ENCODE data around the gene HAUS6.

The HAUS6 gene

DNA sequence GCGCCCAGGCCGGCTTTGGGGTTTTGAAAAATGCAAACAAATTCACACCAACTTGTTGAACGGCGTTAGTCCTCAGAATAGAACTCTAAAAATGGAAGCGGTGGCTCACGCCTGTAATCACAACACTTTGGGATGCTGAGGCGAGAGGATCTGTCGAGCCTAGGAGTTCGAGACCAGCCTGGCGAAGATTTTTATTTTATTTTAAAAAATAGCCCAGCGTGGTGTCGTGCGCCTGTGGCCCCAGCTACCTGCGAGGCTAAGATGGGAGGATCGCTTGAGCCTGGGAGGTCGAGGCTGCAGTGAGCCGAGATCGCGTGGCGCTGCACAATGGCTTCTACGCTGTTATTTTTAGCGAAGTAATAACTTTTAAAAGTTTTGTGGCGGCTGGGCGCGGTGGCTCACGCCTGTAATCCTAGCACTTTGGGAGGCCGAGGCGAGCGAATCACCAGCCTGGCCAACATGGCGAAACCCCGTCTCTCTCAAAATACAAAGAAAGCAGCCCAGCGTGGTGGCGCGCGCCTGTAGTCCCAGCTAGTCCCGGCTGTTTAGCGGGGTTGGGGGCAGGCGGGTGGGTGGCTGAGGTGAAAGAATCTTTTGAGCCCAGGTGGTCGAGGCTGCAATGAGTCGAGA, 25.3 kb upstream of the HAUS6 start:
- DNase-seq (ENCODE audit: low read depth) = no peak
- TF ChIP-seq, protein P1, sequence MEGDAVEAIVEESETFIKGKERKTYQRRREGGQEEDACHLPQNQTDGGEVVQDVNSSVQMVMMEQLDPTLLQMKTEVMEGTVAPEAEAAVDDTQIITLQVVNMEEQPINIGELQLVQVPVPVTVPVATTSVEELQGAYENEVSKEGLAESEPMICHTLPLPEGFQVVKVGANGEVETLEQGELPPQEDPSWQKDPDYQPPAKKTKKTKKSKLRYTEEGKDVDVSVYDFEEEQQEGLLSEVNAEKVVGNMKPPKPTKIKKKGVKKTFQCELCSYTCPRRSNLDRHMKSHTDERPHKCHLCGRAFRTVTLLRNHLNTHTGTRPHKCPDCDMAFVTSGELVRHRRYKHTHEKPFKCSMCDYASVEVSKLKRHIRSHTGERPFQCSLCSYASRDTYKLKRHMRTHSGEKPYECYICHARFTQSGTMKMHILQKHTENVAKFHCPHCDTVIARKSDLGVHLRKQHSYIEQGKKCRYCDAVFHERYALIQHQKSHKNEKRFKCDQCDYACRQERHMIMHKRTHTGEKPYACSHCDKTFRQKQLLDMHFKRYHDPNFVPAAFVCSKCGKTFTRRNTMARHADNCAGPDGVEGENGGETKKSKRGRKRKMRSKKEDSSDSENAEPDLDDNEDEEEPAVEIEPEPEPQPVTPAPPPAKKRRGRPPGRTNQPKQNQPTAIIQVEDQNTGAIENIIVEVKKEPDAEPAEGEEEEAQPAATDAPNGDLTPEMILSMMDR (IDR thresholded peaks at IDR 0.05; ENCODE audit: low read depth, low read length, missing control alignments) = no peak
- in situ Hi-C loops (cut with HindIII; ENCODE audit: low sequenced_read_pairs) = no loop called here
- H3K4me3 ChIP-seq (ENCODE audit: low read depth, low read length) = peak overlapping the region; percentile 78

DNA sequence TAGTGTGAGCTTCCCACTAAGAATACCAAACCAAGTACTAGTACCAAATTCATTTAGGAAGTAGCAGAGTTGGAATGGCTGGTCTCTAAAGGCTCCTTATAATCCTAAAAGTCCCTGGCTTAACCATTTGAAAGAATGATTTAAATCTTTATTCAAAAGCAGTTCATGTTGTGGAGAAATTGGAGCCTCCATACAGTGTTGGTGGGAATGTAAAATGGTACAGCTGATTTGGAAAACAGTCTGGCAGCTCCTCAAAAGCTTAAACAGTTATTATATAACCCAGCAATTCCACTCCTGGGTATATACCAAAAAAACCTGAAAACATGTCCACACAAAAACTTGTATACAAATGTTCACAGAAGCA, 21.7 kb upstream of the HAUS6 start:
- in situ Hi-C loops (cut with HindIII; ENCODE audit: low sequenced_read_pairs) = no loop called here
- no peak overlapping the region for H3K4me3 ChIP-seq (ENCODE audit: low read depth, low read length)
- TF ChIP-seq, protein P1 (IDR thresholded peaks at IDR 0.05; ENCODE audit: low read depth, low read length, missing control alignments) = no peak
- DNase-seq (ENCODE audit: low read depth) = no peak

DNA sequence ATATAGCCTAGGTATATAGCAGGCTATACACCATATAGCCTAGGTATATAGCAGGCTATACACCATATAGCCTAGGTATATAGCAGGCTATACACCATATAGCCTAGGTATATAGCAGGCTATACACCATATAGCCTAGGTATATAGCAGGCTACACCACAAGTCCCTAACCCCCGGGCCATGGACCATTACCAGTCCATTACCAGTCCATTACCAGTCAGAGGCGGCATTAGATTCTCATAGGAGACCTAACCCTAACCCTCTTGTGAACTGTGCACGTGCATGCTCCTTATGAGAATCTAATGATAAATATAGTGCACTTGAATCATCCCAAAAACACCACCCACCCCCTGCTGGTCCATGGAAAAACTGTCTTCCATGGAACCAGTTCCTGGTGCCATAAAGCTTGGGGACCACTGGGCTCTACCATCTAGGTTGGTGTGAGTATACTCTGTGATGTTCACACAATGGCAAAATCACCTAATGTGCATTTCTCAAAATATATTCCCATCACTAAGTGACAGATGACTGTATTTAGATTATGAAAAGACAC, 19.9 kb upstream of the HAUS6 start:
- H3K4me3 ChIP-seq (ENCODE audit: low read depth, low read length) = no peak overlapping the region
- in situ Hi-C loops (cut with HindIII; ENCODE audit: low sequenced_read_pairs) = no loop called here
- no peak for DNase-seq (ENCODE audit: low read depth)
- TF ChIP-seq, protein P1 (IDR thresholded peaks at IDR 0.05; ENCODE audit: low read depth, low read length, missing control alignments) = no peak

DNA sequence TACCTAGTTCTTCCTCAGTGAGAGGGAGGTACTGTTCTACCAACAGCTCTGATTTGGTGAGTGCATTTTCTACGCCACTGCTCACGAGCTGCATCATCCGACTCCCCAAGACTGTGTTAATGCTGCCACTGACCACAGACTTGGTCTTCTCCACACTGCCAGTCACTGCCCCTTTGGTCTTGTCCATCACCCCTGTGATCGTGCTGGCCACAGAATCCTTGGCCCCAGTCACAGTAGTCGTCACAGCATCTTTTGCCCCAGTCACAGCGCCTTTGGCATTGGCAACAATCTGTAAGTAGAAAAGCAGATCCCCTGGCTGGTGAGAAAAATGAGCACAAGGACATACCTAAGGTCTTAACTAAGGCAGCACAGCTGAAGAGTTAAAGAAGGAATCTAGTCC, 18.2 kb upstream of the HAUS6 start:
- TF ChIP-seq, protein P1 (IDR thresholded peaks at IDR 0.05; ENCODE audit: low read depth, low read length, missing control alignments) = no peak
- DNase-seq (ENCODE audit: low read depth) = no peak
- H3K4me3 ChIP-seq (ENCODE audit: low read depth, low read length) = no peak overlapping the region
- in situ Hi-C loops (cut with HindIII; ENCODE audit: low sequenced_read_pairs) = no loop called here

DNA sequence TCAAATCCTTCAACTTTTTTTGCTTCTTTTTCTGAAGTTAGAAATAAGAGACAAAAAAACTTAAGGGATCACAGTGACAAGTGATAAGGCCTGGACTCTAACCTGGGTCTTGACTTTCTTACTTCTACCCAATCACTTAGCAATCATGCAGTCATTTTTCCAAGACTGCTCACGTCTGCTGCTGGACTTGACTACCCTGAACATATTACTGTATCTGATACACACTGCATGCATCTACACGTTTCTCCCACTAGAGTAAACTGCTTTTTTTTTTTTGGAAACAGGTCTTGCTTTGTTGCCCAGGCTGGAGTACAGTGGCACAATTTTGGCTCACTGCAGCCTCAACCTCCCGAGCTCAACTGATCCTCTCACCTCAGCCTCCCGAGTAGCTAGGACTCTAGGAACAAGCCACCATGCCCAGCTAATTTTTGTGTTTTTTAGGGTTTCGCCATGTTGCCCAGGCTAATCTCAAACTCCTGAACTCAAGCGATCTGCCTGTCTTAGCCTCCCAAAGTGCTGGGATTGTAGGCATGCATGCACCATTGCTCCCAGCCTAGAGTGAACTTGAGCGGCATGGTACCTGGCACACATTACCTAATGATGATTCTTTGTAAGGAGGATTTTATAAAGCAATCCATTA, 17.2 kb upstream of the HAUS6 start:
- in situ Hi-C loops (cut with HindIII; ENCODE audit: low sequenced_read_pairs) = no loop called here
- no peak overlapping the region for H3K4me3 ChIP-seq (ENCODE audit: low read depth, low read length)
- DNase-seq (ENCODE audit: low read depth) = no peak
- TF ChIP-seq, protein P1 (IDR thresholded peaks at IDR 0.05; ENCODE audit: low read depth, low read length, missing control alignments) = no peak

DNA sequence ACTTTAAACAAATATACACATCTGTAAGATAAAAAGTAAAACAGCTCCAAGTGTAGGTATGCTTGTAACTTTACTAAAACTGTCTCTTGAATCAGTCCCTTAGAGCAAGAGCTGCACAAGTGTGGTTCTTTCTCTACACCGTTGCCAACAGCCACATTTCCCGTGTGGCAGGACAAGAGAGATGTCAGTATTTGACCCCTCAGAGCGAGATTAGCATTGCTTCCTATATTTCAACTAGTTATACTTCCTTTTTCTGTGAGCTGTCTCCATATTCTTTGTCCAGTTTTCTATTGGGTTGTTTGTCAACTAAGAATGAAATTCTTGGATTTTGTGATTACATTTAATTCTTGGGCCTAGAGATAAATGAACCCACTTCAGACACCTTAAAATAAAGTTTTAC, 16.5 kb upstream of the HAUS6 start:
- in situ Hi-C loops (cut with HindIII; ENCODE audit: low sequenced_read_pairs) = no loop called here
- H3K4me3 ChIP-seq (ENCODE audit: low read depth, low read length) = no peak overlapping the region
- TF ChIP-seq, protein P1 (IDR thresholded peaks at IDR 0.05; ENCODE audit: low read depth, low read length, missing control alignments) = no peak
- no peak for DNase-seq (ENCODE audit: low read depth)
